ENCODE measurements around the gene PRR16.

Gene PRR16

DNA sequence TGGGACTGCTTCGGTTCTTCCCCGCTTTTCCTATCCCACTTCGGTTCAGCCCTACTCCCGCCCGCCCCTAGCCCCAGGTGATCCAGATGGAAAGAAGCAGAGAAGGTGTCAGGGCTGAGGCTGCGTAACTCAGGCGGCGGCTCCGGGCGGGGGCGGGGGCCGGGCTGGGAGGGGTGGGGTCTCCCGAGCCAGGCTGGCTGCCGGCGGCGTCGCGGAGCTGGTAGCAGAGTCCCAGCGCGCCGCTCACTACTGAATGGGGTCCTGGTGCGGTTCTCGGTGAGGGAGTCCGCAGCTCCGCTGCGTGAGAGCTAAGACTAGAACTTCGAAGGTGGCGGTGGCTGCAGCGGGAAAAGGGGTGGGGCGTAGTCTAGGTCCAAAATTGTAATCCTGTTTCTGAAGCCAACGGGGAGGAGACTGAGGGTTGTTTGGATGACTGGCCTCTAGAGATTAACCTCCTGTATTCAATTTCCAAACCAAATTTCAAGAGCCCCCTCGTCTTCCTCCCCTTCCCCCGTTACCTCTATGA, 1.4 kb downstream of the PRR16 start:
- DNase-seq (ENCODE audit: low read depth, low spot score), result no peak
- ChIA-PET POLR2A (interaction anchor here (0.6 kb wide), 1 partner anchor 520 kb away, joined by 3 read pairs; no protein-coding TSS in a partner anchor), CTCF (interaction anchor here (0.8 kb wide), 1 partner anchor 523 kb away, joined by 3 read pairs; no protein-coding TSS in a partner anchor)
- TF ChIP-seq, protein P1, sequence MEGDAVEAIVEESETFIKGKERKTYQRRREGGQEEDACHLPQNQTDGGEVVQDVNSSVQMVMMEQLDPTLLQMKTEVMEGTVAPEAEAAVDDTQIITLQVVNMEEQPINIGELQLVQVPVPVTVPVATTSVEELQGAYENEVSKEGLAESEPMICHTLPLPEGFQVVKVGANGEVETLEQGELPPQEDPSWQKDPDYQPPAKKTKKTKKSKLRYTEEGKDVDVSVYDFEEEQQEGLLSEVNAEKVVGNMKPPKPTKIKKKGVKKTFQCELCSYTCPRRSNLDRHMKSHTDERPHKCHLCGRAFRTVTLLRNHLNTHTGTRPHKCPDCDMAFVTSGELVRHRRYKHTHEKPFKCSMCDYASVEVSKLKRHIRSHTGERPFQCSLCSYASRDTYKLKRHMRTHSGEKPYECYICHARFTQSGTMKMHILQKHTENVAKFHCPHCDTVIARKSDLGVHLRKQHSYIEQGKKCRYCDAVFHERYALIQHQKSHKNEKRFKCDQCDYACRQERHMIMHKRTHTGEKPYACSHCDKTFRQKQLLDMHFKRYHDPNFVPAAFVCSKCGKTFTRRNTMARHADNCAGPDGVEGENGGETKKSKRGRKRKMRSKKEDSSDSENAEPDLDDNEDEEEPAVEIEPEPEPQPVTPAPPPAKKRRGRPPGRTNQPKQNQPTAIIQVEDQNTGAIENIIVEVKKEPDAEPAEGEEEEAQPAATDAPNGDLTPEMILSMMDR (IDR thresholded peaks at IDR 0.05; ENCODE audit: insufficient read depth, low read length, missing control alignments), result no peak
- H3K4me3 ChIP-seq (ENCODE audit: low read depth, low read length), result peak overlapping the region; percentile 85

DNA sequence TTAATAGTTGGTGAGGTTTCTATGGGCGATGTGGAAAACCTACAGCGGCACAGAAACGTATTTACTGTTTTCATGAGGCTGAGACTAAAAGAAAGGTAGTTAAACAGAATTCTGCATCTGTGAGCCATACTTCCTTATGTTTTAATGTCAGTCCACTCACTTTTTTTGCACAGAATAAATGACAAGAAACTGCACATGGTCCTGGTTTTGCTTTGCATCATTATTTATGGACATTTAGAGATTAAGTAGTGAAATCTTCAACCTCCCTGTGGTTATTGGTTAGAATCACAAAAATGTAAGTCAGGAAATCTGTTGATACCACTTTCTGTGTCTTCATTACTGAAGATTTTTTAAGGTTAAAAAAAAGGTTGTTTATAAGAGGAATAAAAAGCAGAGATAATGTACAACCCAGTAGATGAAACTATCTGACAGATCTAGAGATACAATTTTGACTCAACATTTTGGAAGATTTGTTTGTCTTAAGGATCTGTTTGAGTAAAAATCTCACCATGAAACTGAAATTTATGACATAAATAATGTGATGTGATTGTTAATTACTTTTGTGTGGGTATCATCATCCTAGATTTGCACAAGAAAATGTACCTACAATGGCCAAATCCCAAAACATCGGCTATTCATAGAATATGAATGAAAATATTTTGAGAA, 2.4 kb downstream of the PRR16 start:
- CTCF ChIA-PET, result no interaction called here
- TF ChIP-seq, protein P1 (IDR thresholded peaks at IDR 0.05; ENCODE audit: insufficient read depth, low read length, missing control alignments), result no peak
- POLR2A ChIA-PET, result no interaction called here
- no peak for DNase-seq (ENCODE audit: low read depth, low spot score)
- peak overlapping the region; percentile 85 for H3K4me3 ChIP-seq (ENCODE audit: low read depth, low read length)

DNA sequence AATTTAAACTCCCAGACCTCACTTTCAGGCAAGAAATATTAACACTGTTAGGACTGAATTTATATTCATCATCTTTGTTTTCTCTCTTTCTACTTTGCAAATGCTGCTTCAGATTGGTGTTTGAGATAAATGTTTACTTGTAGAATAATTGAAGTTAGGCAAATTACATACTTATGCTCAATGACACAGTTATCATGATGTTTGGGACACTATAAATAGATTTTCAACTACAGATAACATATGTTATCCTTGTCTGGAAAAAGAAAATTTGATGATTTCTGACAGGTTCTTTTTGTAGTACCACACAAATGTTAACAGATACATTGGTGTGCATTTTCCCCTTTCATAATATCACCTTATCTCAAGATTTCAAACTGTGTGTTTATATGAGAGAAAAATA, 7.9 kb downstream of the PRR16 start:
- no peak overlapping the region for H3K4me3 ChIP-seq (ENCODE audit: low read depth, low read length)
- CTCF ChIA-PET, result interaction anchor here (1.0 to 2.2 kb wide), 2 partner anchors 137 to 331 kb away, joined by 3 to 11 read pairs; no protein-coding TSS in a partner anchor
- TF ChIP-seq, protein P1 (IDR thresholded peaks at IDR 0.05; ENCODE audit: insufficient read depth, low read length, missing control alignments), result no peak
- POLR2A ChIA-PET, result no interaction called here
- no peak for DNase-seq (ENCODE audit: low read depth, low spot score)

DNA sequence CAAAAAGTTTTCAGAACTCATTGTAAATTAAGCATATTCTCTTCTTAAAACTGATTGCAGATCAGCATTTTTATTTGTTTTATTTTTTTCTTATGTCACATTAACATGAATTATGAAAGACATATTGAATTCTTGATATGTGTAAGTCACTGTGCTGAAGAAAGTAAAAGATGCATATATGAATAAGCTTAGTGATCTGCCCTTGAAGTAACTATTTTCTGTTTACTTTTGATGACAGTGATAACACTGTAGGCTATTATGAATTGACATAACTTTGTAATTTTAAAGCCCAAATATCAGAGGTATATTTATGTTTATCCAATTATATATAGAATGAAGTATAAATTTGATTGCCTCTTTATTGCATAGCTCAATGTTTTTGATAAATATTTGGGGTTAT, 8.8 kb downstream of the PRR16 start:
- CTCF ChIA-PET, result interaction anchor here (0.8 to 2.2 kb wide), 7 partner anchors 9 to 330 kb away, joined by 3 to 11 read pairs (median 3); no protein-coding TSS in a partner anchor

DNA sequence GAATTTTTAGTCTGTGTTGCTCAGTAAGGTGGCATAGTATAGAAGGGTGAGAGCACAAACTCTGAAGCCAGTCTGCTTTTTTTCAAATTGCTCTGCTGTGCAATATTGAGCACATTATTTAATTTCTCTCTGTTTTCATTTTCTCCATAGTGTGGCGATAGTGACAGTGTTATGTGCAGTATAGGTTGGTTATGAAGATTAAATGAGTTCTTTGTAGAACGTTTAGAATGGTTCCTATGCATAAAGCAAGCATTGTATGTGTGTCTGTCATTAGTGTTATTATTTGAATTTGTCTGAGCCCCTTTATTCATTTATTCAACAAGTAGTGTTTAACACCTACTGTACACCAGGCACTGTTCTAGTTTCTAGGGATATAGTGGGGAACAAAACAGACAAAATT, 9.2 kb downstream of the PRR16 start:
- no peak overlapping the region for H3K4me3 ChIP-seq (ENCODE audit: low read depth, low read length)
- ChIA-PET CTCF (interaction anchor here (0.6 to 2.2 kb wide), 8 partner anchors 9 to 330 kb away, joined by 3 to 11 read pairs (median 3); no protein-coding TSS in a partner anchor), POLR2A (no interaction called here)
- DNase-seq (ENCODE audit: low read depth, low spot score), result no peak
- TF ChIP-seq, protein P1 (IDR thresholded peaks at IDR 0.05; ENCODE audit: insufficient read depth, low read length, missing control alignments), result no peak

More for the DNA sequence above, 8.8 kb downstream of the PRR16 start:
- DNase-seq (ENCODE audit: low read depth, low spot score), result no peak
- POLR2A ChIA-PET, result no interaction called here
- TF ChIP-seq, protein P1 (IDR thresholded peaks at IDR 0.05; ENCODE audit: insufficient read depth, low read length, missing control alignments), result no peak
- no peak overlapping the region for H3K4me3 ChIP-seq (ENCODE audit: low read depth, low read length)

DNA sequence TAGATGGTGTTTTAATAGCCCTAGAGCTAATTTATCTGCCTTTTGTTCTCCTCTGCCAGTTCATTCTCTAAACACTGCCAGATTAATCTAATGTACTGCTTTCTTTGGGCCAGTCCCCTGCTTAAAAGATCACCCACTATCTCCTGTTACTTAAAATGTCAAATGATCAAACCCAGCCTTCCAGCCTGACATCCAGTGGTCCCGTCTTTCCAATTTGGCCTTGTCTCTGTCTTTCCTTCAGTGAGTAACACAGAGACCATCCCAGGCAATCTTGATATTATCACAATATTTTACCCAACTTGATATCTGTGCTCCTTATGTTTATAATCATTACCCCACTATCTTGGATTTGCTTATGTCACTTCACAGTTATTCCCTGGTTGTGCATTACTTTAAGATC, 12.0 kb downstream of the PRR16 start:
- CTCF ChIA-PET, result interaction anchor here (1.8 kb wide), 1 partner anchor 420 kb away, joined by 3 read pairs; no protein-coding TSS in a partner anchor
- no peak for DNase-seq (ENCODE audit: low read depth, low spot score)
- no peak overlapping the region for H3K4me3 ChIP-seq (ENCODE audit: low read depth, low read length)
- TF ChIP-seq, protein P1 (IDR thresholded peaks at IDR 0.05; ENCODE audit: insufficient read depth, low read length, missing control alignments), result no peak
- POLR2A ChIA-PET, result no interaction called here
